Astrocyte (in vitro differentiated cells and primary cell): ENCODE measurements around the gene KLHL26. TPM values are rescaled to one million over a fixed set of nuclear protein-coding genes. Genes with fewer than 3 reads are reported as not detected.

Source experiments
- DNase-seq: peaks from one replicate; pipeline ENCODE4 v3.0.0-alpha.2; 2010; ENCODE audit warnings: low read depth
- FAIRE-seq: peaks from 2 replicates; lab custom pipeline; 2011; peaks lifted over from hg19 to GRCh38; lab: Jason Lieb, UNC
- H2AFZ ChIP-seq: 2 replicates; pipeline ENCODE4 v1.6.0; 2012; ENCODE audit warnings: low read depth, low read length, inconsistent platforms
- H3K27ac ChIP-seq: 2 replicates; pipeline ENCODE4 v1.5.1; 2011; ENCODE audit warnings: low read depth, low read length, inconsistent platforms
- H3K27me3 ChIP-seq: 2 replicates; pipeline ENCODE4 v1.6.0; 2011; ENCODE audit warnings: low read length, inconsistent platforms; ENCODE audit not compliant: insufficient read depth
- H3K36me3 ChIP-seq: 2 replicates; pipeline ENCODE4 v1.5.1; 2011; ENCODE audit warnings: low read length, inconsistent platforms; ENCODE audit not compliant: insufficient read depth
- H3K4me1 ChIP-seq: 2 replicates; pipeline ENCODE4 v1.5.1; 2011; ENCODE audit warnings: low read length, inconsistent platforms; ENCODE audit not compliant: insufficient read depth
- H3K4me2 ChIP-seq: 2 replicates; pipeline ENCODE4 v1.6.0; 2012; ENCODE audit warnings: low read length, inconsistent platforms
- H3K4me3 ChIP-seq: 2 replicates; pipeline ENCODE4 v1.5.1; 2011; ENCODE audit warnings: low read depth, mild to moderate bottlenecking, low read length, inconsistent platforms; ENCODE audit not compliant: insufficient read depth
- H3K79me2 ChIP-seq: 2 replicates; pipeline ENCODE4 v1.6.0; 2012; ENCODE audit warnings: mild to moderate bottlenecking, low read length, inconsistent platforms; ENCODE audit not compliant: insufficient read depth
- H3K9ac ChIP-seq: 2 replicates; pipeline ENCODE4 v1.6.0; 2012; ENCODE audit warnings: mild to moderate bottlenecking, low read length, inconsistent platforms
- H3K9me3 ChIP-seq: 2 replicates; pipeline ENCODE4 v1.5.1; 2012; ENCODE audit warnings: low read depth, mild to moderate bottlenecking, low read length, inconsistent platforms; ENCODE audit not compliant: insufficient read depth
- H4K20me1 ChIP-seq: 2 replicates; pipeline ENCODE4 v1.6.0; 2012; ENCODE audit warnings: low read length, inconsistent platforms; ENCODE audit not compliant: insufficient read depth
- H3K27ac Mint-ChIP-seq: one replicate; pipeline ENCODE4 v1.8.0; 2021; ENCODE audit warnings: mild to moderate bottlenecking, mixed read lengths; ENCODE audit not compliant: unreplicated experiment
- H3K27me3 Mint-ChIP-seq: one replicate; pipeline ENCODE4 v1.8.0; 2021; ENCODE audit warnings: low read depth, mixed read lengths; ENCODE audit not compliant: unreplicated experiment
- H3K36me3 Mint-ChIP-seq: one replicate; pipeline ENCODE4 v1.8.0; 2021; ENCODE audit warnings: low read depth, mixed read lengths; ENCODE audit not compliant: unreplicated experiment
- H3K4me1 Mint-ChIP-seq: one replicate; pipeline ENCODE4 v1.8.0; 2021; ENCODE audit warnings: low read depth, mixed read lengths; ENCODE audit not compliant: unreplicated experiment
- H3K4me3 Mint-ChIP-seq: one replicate; pipeline ENCODE4 v1.8.0; 2021; ENCODE audit warnings: mild to moderate bottlenecking, moderate library complexity, mixed read lengths; ENCODE audit not compliant: unreplicated experiment
- H3K9me3 Mint-ChIP-seq: one replicate; pipeline ENCODE4 v1.8.0; 2021; ENCODE audit warnings: mild to moderate bottlenecking, mixed read lengths; ENCODE audit not compliant: unreplicated experiment
- EZH2 ChIP-seq: IDR thresholded peaks from 2 replicates; pipeline ENCODE4 v1.6.1; 2012; ENCODE audit warnings: mild to moderate bottlenecking, low read length, inconsistent platforms; ENCODE audit not compliant: insufficient read depth
- total RNA-seq: library from RNA; stranded (reverse); gene quantifications from 2 replicates; pipeline ENCODE4 v1.2.1, GENCODE V29; 2021
- TF ChIP-seq, protein P1 (sequence below): IDR thresholded peaks from 2 replicates; pipeline ENCODE4 v1.5.1; 2011; ENCODE audit warnings: low read depth, mild to moderate bottlenecking, inconsistent platforms, low read length, moderate library complexity; ENCODE audit not compliant: insufficient read depth

The KLHL26 gene
- total RNA-seq, 1 donor from 2014 or later = 4.4 TPM

DNA sequence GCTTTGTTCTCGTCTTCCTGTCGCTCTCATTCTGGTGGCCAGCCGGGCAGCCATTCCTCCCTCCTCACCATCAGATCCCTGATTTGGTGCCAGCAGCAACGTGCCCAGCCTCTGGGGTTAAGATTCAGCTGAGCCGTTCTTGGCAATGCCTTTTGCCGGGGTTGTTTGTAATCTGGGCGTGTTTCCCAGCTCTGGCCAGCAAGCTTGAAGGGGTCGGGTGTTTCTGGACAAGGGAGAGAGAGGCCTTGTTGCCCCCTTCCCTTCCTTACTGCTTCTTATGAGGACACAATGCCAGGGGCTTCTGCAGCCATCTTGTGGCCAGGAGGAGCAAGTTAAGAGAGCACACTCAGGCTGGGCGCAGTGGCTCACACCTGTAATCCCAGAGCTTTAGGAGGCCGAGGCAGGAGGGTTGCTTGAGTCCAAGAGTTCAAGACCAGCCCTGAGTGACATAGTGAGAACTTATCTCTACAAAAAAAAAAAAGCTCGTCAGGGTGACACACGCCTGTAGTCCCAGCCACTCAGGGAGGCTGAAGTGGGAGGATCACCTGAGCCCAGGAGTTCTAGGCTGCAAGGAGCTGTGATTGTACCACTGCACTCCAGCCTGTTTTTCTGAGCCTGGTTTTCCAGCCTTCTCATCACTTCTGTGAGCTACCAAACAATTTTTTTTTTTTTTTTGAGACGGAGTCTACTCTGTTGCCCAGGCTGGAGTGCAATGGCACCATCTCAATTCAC lies 35.9 kb downstream of the KLHL26 start:
- Histone ChIP-seq H3K27ac (no peak overlapping the region), H3K27me3 (no peaks in the 10 kb centered on the region), H3K9me3 (no peaks in the 10 kb centered on the region), H4K20me1 (no peaks in the 10 kb centered on the region), H3K4me1 (peaks cover 15% of the 10 kb centered on the region), H3K4me3 (no peak overlapping the region), H3K9ac (no peak overlapping the region), H2AFZ (peak overlapping the region; percentile 30), H3K36me3 (no peaks in the 10 kb centered on the region), H3K4me2 (no peak overlapping the region), H3K79me2 (no peaks in the 10 kb centered on the region)
- no peaks in the 10 kb centered on the region for H3K36me3 Mint-ChIP-seq
- no peak overlapping the region for H3K27ac Mint-ChIP-seq
- FAIRE-seq = no peak
- TF ChIP-seq, protein P1, sequence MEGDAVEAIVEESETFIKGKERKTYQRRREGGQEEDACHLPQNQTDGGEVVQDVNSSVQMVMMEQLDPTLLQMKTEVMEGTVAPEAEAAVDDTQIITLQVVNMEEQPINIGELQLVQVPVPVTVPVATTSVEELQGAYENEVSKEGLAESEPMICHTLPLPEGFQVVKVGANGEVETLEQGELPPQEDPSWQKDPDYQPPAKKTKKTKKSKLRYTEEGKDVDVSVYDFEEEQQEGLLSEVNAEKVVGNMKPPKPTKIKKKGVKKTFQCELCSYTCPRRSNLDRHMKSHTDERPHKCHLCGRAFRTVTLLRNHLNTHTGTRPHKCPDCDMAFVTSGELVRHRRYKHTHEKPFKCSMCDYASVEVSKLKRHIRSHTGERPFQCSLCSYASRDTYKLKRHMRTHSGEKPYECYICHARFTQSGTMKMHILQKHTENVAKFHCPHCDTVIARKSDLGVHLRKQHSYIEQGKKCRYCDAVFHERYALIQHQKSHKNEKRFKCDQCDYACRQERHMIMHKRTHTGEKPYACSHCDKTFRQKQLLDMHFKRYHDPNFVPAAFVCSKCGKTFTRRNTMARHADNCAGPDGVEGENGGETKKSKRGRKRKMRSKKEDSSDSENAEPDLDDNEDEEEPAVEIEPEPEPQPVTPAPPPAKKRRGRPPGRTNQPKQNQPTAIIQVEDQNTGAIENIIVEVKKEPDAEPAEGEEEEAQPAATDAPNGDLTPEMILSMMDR = no peak
- TF ChIP-seq EZH2 = no peak
- DNase-seq = peak; percentile 35
- H3K27me3 Mint-ChIP-seq = peaks cover 3% of the 10 kb centered on the region
- peaks cover 18% of the 10 kb centered on the region for H3K4me1 Mint-ChIP-seq
- H3K4me3 Mint-ChIP-seq = no peak overlapping the region
- H3K9me3 Mint-ChIP-seq = no peaks in the 10 kb centered on the region

GRCh38 chr19:18674616-18675015 lies 37.8 kb downstream of the KLHL26 start:
- H3K27me3 Mint-ChIP-seq = peaks cover 3% of the 10 kb centered on the region
- no peak overlapping the region for H3K4me3 Mint-ChIP-seq
- Histone ChIP-seq H3K9me3 (no peaks in the 10 kb centered on the region), H3K79me2 (no peaks in the 10 kb centered on the region), H4K20me1 (no peaks in the 10 kb centered on the region), H2AFZ (no peak overlapping the region), H3K4me1 (peaks cover 20% of the 10 kb centered on the region), H3K36me3 (no peaks in the 10 kb centered on the region), H3K9ac (no peak overlapping the region), H3K4me3 (no peak overlapping the region), H3K4me2 (no peak overlapping the region), H3K27me3 (no peaks in the 10 kb centered on the region), H3K27ac (no peak overlapping the region)
- peaks cover 21% of the 10 kb centered on the region for H3K4me1 Mint-ChIP-seq
- H3K9me3 Mint-ChIP-seq = no peaks in the 10 kb centered on the region
- H3K36me3 Mint-ChIP-seq = no peaks in the 10 kb centered on the region
- TF ChIP-seq, protein P1 = no peak
- no peak for TF ChIP-seq EZH2
- no peak for FAIRE-seq
- no peak overlapping the region for H3K27ac Mint-ChIP-seq
- peak; percentile 27 for DNase-seq

- no peak overlapping the region for H3K4me3 Mint-ChIP-seq
Observed at GRCh38 chr19:18675779-18676178, 39.0 kb downstream of the KLHL26 start.

More at GRCh38 chr19:18675779-18676178, 39.0 kb downstream of the KLHL26 start:
- Histone ChIP-seq H3K27me3 (no peaks in the 10 kb centered on the region), H3K79me2 (no peaks in the 10 kb centered on the region), H3K27ac (no peak overlapping the region), H2AFZ (no peak overlapping the region), H3K9ac (no peak overlapping the region), H3K4me1 (peaks cover 17% of the 10 kb centered on the region), H3K9me3 (no peaks in the 10 kb centered on the region), H3K4me2 (no peak overlapping the region), H4K20me1 (no peaks in the 10 kb centered on the region), H3K36me3 (no peaks in the 10 kb centered on the region), H3K4me3 (no peak overlapping the region)
- H3K27ac Mint-ChIP-seq = no peak overlapping the region
- peaks cover 13% of the 10 kb centered on the region for H3K4me1 Mint-ChIP-seq
- no peaks in the 10 kb centered on the region for H3K36me3 Mint-ChIP-seq
- peaks cover 3% of the 10 kb centered on the region for H3K27me3 Mint-ChIP-seq
- TF ChIP-seq, protein P1 = peak; percentile 26
- no peak for TF ChIP-seq EZH2
- H3K9me3 Mint-ChIP-seq = no peaks in the 10 kb centered on the region
- DNase-seq (no peak), FAIRE-seq (no peak)
